GM10266 (cell line): Measurements from ENCODE around the gene PTPN7.
"Not testable (repeated sequence)": the region's sequence is repeated elsewhere in the genome, so short reads cannot be mapped to it uniquely, and the experiment has no call there.

Experiments used
- DNase-seq: peaks from one replicate; pipeline ENCODE4 v3.0.0; 2012; ENCODE audit errors: extremely low spot score
- TF ChIP-seq, protein P1 (sequence below): IDR thresholded peaks from 2 replicates; pipeline ENCODE4 v1.5.1; 2012; ENCODE audit warnings: mild to moderate bottlenecking, low read depth; ENCODE audit not compliant: control insufficient read depth, insufficient read depth; ENCODE audit errors: missing control alignments

The PTPN7 gene

DNA sequence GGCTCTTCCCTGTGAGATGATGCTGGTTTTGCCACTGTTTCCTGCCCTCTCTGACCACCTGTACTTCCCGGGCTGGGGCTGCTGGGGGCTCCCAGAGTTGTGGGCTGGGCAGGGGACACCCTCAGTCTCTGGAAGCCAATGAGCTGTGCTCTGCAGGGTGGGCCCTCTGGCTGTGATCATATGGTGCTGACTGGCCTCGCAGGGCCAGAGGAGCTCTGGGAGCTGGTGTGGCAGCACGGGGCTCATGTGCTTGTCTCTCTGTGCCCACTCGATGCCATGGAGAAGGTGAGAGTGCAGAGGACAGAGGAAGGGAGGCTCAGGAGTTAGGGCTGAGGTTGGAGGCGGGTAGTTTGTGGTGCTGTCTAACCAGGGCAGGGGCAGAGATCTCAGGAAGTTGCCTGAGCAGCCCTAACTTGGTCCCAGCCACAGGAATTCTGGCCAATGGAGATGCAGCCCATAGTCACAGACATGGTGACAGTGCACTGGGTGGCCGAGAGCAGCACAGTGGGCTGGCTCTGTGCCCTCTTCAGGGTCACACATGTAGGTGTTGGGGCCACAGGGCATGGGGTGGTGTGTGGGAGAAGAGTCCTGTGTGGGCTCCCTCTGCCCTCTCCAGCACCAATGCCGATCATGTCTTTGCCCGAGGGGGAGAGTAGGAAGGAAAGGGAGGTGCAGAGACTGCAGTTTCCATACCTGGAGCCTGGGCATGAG, 27.4 kb upstream of the PTPN7 start:
- TF ChIP-seq, protein P1, sequence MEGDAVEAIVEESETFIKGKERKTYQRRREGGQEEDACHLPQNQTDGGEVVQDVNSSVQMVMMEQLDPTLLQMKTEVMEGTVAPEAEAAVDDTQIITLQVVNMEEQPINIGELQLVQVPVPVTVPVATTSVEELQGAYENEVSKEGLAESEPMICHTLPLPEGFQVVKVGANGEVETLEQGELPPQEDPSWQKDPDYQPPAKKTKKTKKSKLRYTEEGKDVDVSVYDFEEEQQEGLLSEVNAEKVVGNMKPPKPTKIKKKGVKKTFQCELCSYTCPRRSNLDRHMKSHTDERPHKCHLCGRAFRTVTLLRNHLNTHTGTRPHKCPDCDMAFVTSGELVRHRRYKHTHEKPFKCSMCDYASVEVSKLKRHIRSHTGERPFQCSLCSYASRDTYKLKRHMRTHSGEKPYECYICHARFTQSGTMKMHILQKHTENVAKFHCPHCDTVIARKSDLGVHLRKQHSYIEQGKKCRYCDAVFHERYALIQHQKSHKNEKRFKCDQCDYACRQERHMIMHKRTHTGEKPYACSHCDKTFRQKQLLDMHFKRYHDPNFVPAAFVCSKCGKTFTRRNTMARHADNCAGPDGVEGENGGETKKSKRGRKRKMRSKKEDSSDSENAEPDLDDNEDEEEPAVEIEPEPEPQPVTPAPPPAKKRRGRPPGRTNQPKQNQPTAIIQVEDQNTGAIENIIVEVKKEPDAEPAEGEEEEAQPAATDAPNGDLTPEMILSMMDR, result no peak
- DNase-seq, result no peak

DNA sequence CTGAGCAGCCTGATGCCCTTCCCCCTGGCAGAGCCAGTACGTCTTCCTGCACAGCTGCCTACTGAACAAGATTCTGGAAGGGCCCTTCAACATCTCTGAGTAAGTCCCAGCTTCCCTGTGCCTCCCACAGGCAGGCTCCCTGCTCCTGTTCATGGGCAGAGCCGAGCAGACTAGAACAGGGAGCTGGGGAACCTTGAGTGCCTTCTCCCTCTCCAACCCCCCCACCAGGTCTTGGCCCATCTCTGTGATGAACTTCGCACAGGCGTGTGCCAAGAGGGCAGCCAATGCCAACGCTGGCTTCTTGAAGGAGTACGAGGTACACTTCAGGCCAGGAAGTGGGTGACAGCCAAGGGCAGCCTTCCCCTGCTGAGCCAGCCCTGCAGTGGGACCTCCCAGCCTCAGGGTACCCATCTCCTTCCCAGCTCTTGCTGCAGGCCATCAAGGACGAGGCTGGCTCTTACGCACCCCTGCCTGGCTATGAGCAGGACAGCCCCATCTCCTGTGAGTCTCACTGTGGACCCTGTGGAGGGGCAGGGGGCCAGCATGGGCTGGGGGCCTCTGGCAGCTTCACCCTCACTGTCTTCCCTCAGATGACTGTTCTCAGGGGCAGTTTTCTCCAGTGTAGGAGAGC, 26.8 kb upstream of the PTPN7 start:
- TF ChIP-seq, protein P1, result no peak
- no peak for DNase-seq

DNA sequence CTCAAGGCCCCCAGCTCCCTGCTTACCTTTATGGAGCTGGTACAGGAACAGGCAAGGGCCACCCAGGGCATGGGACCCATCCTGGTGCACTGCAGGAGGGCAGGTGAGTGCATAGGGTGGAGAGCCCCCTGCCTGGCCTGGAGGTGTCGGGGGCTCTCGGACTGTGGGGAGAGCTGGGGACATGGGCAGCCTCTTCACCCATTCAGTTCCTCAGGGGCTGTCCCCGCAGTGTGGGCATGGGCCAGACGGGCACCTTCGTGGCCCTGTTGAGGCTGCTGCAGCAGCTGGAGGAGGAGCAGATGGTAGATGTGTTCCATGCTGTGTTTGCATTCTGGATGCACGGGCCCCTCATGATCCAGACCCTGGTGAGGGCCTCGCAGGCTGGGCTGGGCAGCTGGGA, 25.9 kb upstream of the PTPN7 start:
- TF ChIP-seq, protein P1, result no peak

DNA sequence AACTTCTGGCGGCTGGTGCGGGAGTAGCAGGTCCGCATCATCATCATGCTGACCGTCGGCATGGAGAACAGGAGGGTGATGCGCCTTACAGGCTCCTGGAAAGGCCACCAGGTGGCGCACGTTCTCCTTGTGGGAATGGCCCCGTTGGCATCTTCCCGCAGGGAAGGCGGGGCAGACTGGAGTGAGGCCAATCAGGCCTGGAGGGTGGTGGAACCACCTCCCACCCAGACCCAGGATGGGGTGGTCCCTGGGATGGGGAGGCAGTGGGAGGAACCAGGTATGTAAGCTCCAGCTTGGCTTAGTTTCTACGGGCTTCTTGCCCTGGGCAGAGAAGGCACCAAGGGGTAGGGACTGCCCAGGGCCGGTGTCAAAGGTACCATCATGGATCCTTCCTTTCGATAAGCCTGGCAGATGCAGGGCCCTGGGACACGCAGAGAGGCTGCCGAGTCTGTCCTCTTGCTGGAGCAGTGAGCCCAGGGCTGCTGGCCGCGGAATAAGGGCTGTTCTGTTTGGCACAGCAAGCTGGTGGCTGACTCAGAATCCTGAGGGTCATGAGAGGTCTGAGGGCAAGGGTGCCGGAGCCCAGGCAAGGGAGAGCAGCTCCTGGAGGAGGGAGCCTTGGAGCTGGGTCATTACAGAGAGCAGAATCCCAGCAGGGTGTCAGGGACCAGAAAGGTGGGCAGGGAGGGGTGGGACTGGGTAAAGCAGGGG, 24.5 kb upstream of the PTPN7 start:
- TF ChIP-seq, protein P1, result peak; percentile 91
- DNase-seq, result peak; percentile 70

More for the DNA sequence above, 25.9 kb upstream of the PTPN7 start:
- no peak for DNase-seq

DNA sequence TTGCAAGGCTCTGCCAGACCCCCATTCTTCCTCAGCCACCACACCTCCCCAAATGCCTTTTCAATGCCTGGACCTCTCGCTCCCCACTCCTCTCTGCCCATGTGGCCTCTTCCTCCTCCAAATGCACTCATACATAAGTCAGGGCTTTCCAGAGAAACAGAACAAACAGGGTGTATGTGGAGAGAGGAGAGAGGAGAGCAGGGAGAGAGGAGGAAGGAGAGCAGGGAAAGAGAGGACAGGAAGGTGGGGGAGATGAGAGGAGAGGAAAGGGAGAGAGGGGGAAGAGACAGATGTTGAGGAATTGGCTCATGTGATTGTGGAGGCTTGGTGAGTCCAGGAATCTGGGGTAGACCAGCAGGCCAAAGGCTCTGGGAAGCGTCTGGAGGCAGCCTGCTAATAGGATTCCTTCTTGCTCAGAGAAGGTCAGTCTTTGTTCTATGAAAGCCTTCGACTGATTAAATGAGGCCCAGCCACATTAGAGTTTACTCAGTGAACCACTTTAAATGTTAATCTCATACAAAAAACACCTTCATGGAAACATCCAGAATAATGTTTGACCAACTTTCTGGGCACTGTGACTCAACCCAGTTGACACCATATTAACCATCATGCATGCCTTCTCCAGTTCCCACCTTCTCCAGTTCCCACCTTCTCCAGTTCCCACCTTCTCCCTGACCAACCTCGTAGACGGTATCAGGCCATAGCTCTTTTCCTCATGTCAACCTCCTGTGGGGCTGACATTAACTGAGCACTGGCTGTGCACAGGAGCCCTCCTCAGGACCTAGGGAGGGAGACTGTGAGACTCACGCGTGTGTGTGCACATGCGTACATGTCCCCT, 21.9 kb upstream of the PTPN7 start:
- no peak for DNase-seq
- TF ChIP-seq, protein P1, result no peak

DNA sequence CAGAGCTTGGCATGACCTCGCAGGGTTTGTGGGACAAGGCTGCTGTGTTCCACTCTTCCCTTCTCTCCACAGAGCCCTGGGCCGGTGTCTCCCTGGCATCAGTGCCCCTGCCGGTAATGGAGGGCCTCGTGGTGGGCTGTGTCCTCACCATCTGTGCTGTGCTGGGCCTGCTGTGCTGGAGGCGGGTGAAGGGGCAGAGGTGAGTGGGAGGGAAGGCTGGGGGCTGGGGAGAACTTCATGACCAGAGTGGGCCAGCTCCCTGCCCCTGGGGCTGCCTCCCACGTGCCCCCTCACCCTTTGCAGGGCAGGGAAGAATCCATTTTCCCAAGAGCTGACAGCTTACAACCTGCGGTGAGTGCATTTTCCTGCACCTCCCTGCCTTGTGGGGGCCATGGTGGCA, 21.2 kb upstream of the PTPN7 start:
- TF ChIP-seq, protein P1, result no peak
- no peak for DNase-seq

DNA sequence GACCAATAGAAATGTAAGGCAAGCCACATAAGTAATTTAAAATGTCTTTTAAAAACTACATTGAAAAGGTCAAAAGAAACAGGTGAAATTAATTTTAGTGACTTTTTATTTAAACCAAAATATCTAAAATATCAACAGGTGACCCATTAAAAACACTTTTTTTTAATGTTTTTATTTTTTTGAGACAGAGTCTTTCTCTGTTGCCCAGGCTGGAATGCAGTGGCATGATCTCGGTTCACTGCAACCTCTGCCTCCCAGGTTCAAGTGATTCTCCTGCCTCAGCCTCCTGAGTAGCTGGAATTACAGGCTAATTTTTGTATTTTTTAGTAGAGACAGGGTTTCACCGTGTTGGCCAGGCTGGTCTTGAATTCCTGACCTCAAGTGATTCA, 20.3 kb upstream of the PTPN7 start:
- not testable (repeated sequence) for DNase-seq
